Keratinocyte (primary cell): ENCODE measurements around the gene FHIT. TPM values are rescaled to one million over a fixed set of nuclear protein-coding genes. Genes with fewer than 3 reads are reported as not detected.

ENCODE experiments used
- DNase-seq: peaks from one replicate; pipeline ENCODE4 v3.0.0-alpha.2; 2011; ENCODE audit warnings: low read depth, missing footprints, low spot score
- FAIRE-seq: peaks from 2 replicates; lab custom pipeline; 2011; peaks lifted over from hg19 to GRCh38; lab: Jason Lieb, UNC
- H2AFZ ChIP-seq: 2 replicates; pipeline ENCODE4 v1.6.0; 2012; ENCODE audit warnings: low read length, control low read depth, inconsistent platforms; ENCODE audit not compliant: control insufficient read depth
- H3K27ac ChIP-seq: 2 replicates; pipeline ENCODE4 v1.5.1; 2011; ENCODE audit warnings: low read length; ENCODE audit not compliant: control insufficient read depth, insufficient read depth
- H3K27me3 ChIP-seq: 3 replicates; pipeline ENCODE4 v1.6.0; 2011; ENCODE audit warnings: low read length; ENCODE audit not compliant: control insufficient read depth, insufficient read depth; ENCODE audit errors: extremely low read depth
- H3K36me3 ChIP-seq, 2 experiments: 2 replicates in 1 of 2; 3 replicates in 1 of 2; pipeline ENCODE4 v1.5.1; 2011; ENCODE audit warnings: low read length in 2 of 2, mild to moderate bottlenecking in 1 of 2; ENCODE audit not compliant: control insufficient read depth in 2 of 2, insufficient read depth in 2 of 2; ENCODE audit errors: extremely low read depth in 1 of 2
- H3K4me1 ChIP-seq: 3 replicates; pipeline ENCODE4 v1.5.1; 2011; ENCODE audit warnings: low read length; ENCODE audit not compliant: control insufficient read depth, insufficient read depth; ENCODE audit errors: extremely low read depth
- H3K4me2 ChIP-seq: 3 replicates; pipeline ENCODE4 v1.6.0; 2011; ENCODE audit warnings: low read depth, low read length; ENCODE audit not compliant: control insufficient read depth, insufficient read depth; ENCODE audit errors: extremely low read depth
- H3K4me3 ChIP-seq, 3 experiments: fragments of 200-600 bp in 1 of 3; sonication (generic) in 1 of 3; 2 replicates in 2 of 3; 3 replicates in 1 of 3; pipeline ENCODE4 v1.5.1; 2011 to 2016; ENCODE audit warnings: low read length in 3 of 3, mild to moderate bottlenecking in 3 of 3, control low read depth in 2 of 3, inconsistent platforms in 1 of 3, low read depth in 1 of 3, mixed read lengths in 1 of 3, mixed run types in 1 of 3, moderate library complexity in 1 of 3; ENCODE audit not compliant: control insufficient read depth in 2 of 3, insufficient read depth in 2 of 3; ENCODE audit errors: extremely low read depth in 1 of 3
- H3K79me2 ChIP-seq: 2 replicates; pipeline ENCODE4 v1.6.0; 2012; ENCODE audit warnings: low read length; ENCODE audit not compliant: control insufficient read depth, insufficient read depth
- H3K9ac ChIP-seq: 3 replicates; pipeline ENCODE4 v1.6.0; 2011; ENCODE audit warnings: low read length; ENCODE audit not compliant: control insufficient read depth, insufficient read depth; ENCODE audit errors: extremely low read depth
- H3K9me1 ChIP-seq: 3 replicates; pipeline ENCODE4 v1.6.0; 2011; ENCODE audit warnings: low read length; ENCODE audit not compliant: control insufficient read depth, insufficient read depth; ENCODE audit errors: extremely low read depth
- H3K9me3 ChIP-seq: 2 replicates; pipeline ENCODE4 v1.5.1; 2012; ENCODE audit warnings: low read depth, low read length; ENCODE audit not compliant: control insufficient read depth
- H4K20me1 ChIP-seq: 3 replicates; pipeline ENCODE4 v1.6.0; 2011; ENCODE audit warnings: low read length; ENCODE audit not compliant: control insufficient read depth, insufficient read depth; ENCODE audit errors: extremely low read depth
- EZH2 ChIP-seq: IDR thresholded peaks from one replicate; pipeline ENCODE4 v1.6.1; 2012; ENCODE audit warnings: inconsistent platforms, mild to moderate bottlenecking, low read length, moderate library complexity
- dilution Hi-C: fragments of 300-500 bp; cut with MboI; formaldehyde crosslinking; loops from one replicate; pipeline ENCODE4 v1.7.0; 2020; ENCODE audit warnings: low sequenced_read_pairs; ENCODE audit not compliant: extremely low pct_ligation_motif_present
- polyA plus RNA-seq, 5 experiments: library from polyadenylated mRNA; depleted of rRNA in 3 of 5; stranded (reverse) in 3 of 5; stranded (forward) in 1 of 5; unstranded in 1 of 5; fragments of >200 nt; gene quantifications; 1 replicate in 1 of 5; 2 replicates in 3 of 5; 3 replicates in 1 of 5; pipeline versions ENCODE4 v1.2.1 to v1.2.3, GENCODE V29; 2011 to 2012; ENCODE audit warnings: missing spikeins in 2 of 5, low read depth in 1 of 5, low replicate concordance in 1 of 5
- TF ChIP-seq, protein P1 (sequence below), 3 experiments: IDR thresholded peaks in 1 of 3; conservative IDR thresholded peaks in 1 of 3; optimal IDR thresholded peaks in 1 of 3; 2 replicates in 2 of 3; 3 replicates in 1 of 3; pipeline versions ENCODE3 to v1.5.1; 2011; ENCODE audit warnings: low read length in 3 of 3, mild to moderate bottlenecking in 3 of 3, moderate library complexity in 2 of 3, control low read depth in 1 of 3, inconsistent platforms in 1 of 3; ENCODE audit not compliant: insufficient read depth in 2 of 3; ENCODE audit errors: extremely low read depth in 1 of 3

FHIT gene
- polyA plus RNA-seq, 1 donor (not counting 4 experiments of a cell fraction or from before 2014, with no cell fraction given): 2.2 TPM

- no peaks in the 10 kb centered on the region for H3K27me3 ChIP-seq
- peaks cover 10% of the 10 kb centered on the region for H3K4me1 ChIP-seq
- no peaks in the 10 kb centered on the region for H3K79me2 ChIP-seq
- dilution Hi-C loops: no loop called here
- no peaks in the 10 kb centered on the region for H4K20me1 ChIP-seq
- H3K9ac ChIP-seq: no peak overlapping the region
- no peaks in the 10 kb centered on the region for H3K9me1 ChIP-seq
- no peak overlapping the region for H3K4me2 ChIP-seq
- no peak overlapping the region for H2AFZ ChIP-seq
- DNase-seq: no peak
- TF ChIP-seq, protein P1, sequence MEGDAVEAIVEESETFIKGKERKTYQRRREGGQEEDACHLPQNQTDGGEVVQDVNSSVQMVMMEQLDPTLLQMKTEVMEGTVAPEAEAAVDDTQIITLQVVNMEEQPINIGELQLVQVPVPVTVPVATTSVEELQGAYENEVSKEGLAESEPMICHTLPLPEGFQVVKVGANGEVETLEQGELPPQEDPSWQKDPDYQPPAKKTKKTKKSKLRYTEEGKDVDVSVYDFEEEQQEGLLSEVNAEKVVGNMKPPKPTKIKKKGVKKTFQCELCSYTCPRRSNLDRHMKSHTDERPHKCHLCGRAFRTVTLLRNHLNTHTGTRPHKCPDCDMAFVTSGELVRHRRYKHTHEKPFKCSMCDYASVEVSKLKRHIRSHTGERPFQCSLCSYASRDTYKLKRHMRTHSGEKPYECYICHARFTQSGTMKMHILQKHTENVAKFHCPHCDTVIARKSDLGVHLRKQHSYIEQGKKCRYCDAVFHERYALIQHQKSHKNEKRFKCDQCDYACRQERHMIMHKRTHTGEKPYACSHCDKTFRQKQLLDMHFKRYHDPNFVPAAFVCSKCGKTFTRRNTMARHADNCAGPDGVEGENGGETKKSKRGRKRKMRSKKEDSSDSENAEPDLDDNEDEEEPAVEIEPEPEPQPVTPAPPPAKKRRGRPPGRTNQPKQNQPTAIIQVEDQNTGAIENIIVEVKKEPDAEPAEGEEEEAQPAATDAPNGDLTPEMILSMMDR (optimal IDR thresholded peaks at IDR 0.05 in 1 of 3, IDR thresholded peaks at IDR 0.05 in 1 of 3, conservative IDR thresholded peaks at IDR 0.05 in 1 of 3; ENCODE audit: extremely low read depth in 1 of 3, insufficient read depth in 2 of 3, low read length in 3 of 3): no peak
- TF ChIP-seq EZH2: no peak
- H3K9me3 ChIP-seq: no peaks in the 10 kb centered on the region
- no peak for FAIRE-seq
- H3K4me3 ChIP-seq: no peak overlapping the region
- H3K27ac ChIP-seq: no peak overlapping the region
- no peaks in the 10 kb centered on the region for H3K36me3 ChIP-seq
These were observed 1236.1 kb downstream of the FHIT start for GRCh38 chr3:60015032-60015705.

DNA sequence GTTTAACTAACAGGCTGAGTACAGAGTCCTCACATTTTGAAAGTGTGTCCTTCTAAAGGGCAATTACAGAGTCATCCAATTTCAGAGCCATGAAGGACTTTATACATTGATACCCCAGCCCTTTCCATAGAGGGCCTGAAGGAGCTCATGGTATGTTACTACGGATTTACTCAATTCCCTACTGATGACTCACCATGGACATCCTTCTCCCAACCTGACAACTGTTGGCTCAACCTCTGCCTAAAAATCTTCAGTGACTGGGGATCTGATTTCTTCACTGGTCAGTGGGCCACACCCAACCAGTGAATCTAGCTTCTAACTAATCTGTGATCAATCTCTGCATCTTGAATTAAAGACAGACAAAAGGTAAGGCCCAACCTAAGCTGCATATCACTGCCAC is 1238.0 kb downstream of the FHIT start:
- Histone ChIP-seq H3K79me2 (no peaks in the 10 kb centered on the region), H3K9me1 (no peaks in the 10 kb centered on the region), H3K27me3 (no peaks in the 10 kb centered on the region), H3K9me3 (no peaks in the 10 kb centered on the region), H3K4me2 (no peak overlapping the region), H3K36me3 (no peaks in the 10 kb centered on the region), H2AFZ (no peak overlapping the region), H3K4me3 (no peak overlapping the region), H3K4me1 (peaks cover 10% of the 10 kb centered on the region), H3K9ac (no peak overlapping the region), H3K27ac (no peak overlapping the region), H4K20me1 (no peaks in the 10 kb centered on the region)
- dilution Hi-C loops: no loop called here
- no peak for TF ChIP-seq EZH2
- TF ChIP-seq, protein P1 (optimal IDR thresholded peaks at IDR 0.05 in 1 of 3, IDR thresholded peaks at IDR 0.05 in 1 of 3, conservative IDR thresholded peaks at IDR 0.05 in 1 of 3; ENCODE audit: extremely low read depth in 1 of 3, insufficient read depth in 2 of 3, low read length in 3 of 3): no peak
- no peak for DNase-seq
- peak; percentile 20 for FAIRE-seq
